Upper lobe of right lung (tissue), 1 donor: Measurements from ENCODE around the gene LPAR1. TPM values are rescaled to one million over a fixed set of nuclear protein-coding genes. Genes with fewer than 3 reads are reported as not detected.
"Not testable (repeated sequence)": the region's sequence is repeated elsewhere in the genome, so short reads cannot be mapped to it uniquely, and the experiment has no call there.

Experiments used
- ATAC-seq: fragments of 200-7000 bp; cut with Tn5 transposase; one replicate; pipeline ENCODE4 v1.9.1; 2020; ENCODE audit warnings: mild to moderate bottlenecking, moderate library complexity
- DNase-seq: peaks from one replicate; pipeline ENCODE4 v3.0.0-alpha.2; 2020
- H3K27ac ChIP-seq: fragments of 200-600 bp; one replicate; pipeline ENCODE4 v1.8.0; 2022
- H3K27me3 ChIP-seq: fragments of 200-600 bp; one replicate; pipeline ENCODE4 v1.8.0; 2022; ENCODE audit warnings: mild to moderate bottlenecking
- H3K36me3 ChIP-seq: fragments of 200-600 bp; one replicate; pipeline ENCODE4 v1.8.0; 2022
- H3K4me1 ChIP-seq: fragments of 200-600 bp; one replicate; pipeline ENCODE4 v1.8.0; 2022
- H3K4me3 ChIP-seq: fragments of 200-600 bp; one replicate; pipeline ENCODE4 v1.8.0; 2022; ENCODE audit warnings: mild to moderate bottlenecking
- H3K9me3 ChIP-seq: fragments of 200-600 bp; one replicate; pipeline ENCODE4 v1.8.0; 2022
- CTCF ChIP-seq: fragments of 200-600 bp; IDR thresholded peaks from one replicate; pipeline ENCODE4 v1.8.0; 2022; ENCODE audit warnings: antibody characterized with exemption
- intact Hi-C: fragments of 100-400 bp; cut with DNase I; formaldehyde crosslinking; loops from one replicate; pipeline ENCODE4 v1.11.0; 2022
- total RNA-seq: library from RNA; stranded (reverse); fragmentation: NEBNext Ultra II Directional; extraction: Animal tissue kit (Norgen Biotek cat#: 25700); gene quantifications from one replicate; pipeline ENCODE4 v1.2.1, GENCODE V29; 2021
- donor health status: DM: no; HTN: yes; CAD: no; lungs with severe emphysema.

LPAR1 gene
- total RNA-seq, 1 donor from 2014 or later = 18.2 TPM

GRCh38 chr9:110835404-110835803 is 202.9 kb downstream of the LPAR1 start:
- Histone ChIP-seq H3K36me3 (no peaks in the 10 kb centered on the region), H3K9me3 (no peaks in the 10 kb centered on the region), H3K4me3 (no peak overlapping the region), H3K4me1 (no peaks in the 10 kb centered on the region), H3K27me3 (no peaks in the 10 kb centered on the region), H3K27ac (no peak overlapping the region)
- no peak for ATAC-seq
- no peak for TF ChIP-seq CTCF
- DNase-seq = no peak
- intact Hi-C loops = no loop called here

DNA sequence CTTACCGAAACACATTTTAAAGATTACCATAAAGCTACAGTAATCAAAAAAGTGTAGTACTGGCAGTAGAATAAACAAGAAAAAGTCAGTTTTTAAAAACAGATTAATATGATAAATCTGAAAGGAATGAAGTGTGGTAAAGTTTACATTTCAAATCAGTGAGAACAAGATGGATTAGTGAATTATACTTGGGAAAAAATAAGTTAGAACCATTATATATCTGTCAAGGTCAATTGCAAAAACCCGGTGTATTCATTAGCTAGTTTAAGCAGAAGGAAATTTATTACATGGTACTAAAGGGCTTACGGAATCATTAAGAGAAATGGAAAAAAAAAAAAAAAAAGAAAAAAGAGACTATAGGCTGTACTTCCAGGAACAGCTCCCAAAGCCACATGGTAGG is 205.3 kb downstream of the LPAR1 start:
- H3K4me3 ChIP-seq = no peak overlapping the region
- no peak for DNase-seq

DNA sequence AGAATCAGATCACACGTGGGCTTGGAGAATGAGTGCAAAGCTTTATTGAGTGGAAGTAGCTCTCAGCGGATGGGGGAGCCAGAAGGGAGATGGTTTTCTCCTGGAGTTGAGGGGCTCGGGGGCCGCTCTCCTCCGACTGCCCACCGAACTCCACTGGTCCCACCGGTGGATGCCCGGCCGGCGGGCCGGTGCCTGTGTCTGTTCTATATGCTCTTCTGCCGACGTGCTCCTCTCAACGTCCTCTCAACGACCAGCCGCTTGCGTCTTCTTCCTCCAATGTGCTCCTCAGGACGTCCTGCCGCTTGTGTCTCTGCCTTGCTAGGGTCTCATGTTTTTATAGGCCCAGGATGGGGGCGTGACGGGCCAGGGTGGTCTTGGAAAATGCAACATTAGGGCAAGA is 207.8 kb downstream of the LPAR1 start:
- H3K36me3 ChIP-seq = no peaks in the 10 kb centered on the region
- DNase-seq (no peak), ATAC-seq (no peak)
- H3K4me1 ChIP-seq = no peaks in the 10 kb centered on the region
- intact Hi-C loops = no loop called here
- H3K9me3 ChIP-seq = no peaks in the 10 kb centered on the region
- H3K27ac ChIP-seq = no peak overlapping the region
- H3K27me3 ChIP-seq = no peaks in the 10 kb centered on the region
- no peak overlapping the region for H3K4me3 ChIP-seq
- TF ChIP-seq CTCF = no peak

More for the DNA sequence above, 205.3 kb downstream of the LPAR1 start:
- TF ChIP-seq CTCF = no peak
- H3K9me3 ChIP-seq = no peaks in the 10 kb centered on the region
- no peaks in the 10 kb centered on the region for H3K27me3 ChIP-seq
- no peak for ATAC-seq
- H3K36me3 ChIP-seq = no peaks in the 10 kb centered on the region
- H3K4me1 ChIP-seq = no peaks in the 10 kb centered on the region
- H3K27ac ChIP-seq = no peak overlapping the region
- intact Hi-C loops = no loop called here

GRCh38 chr9:110828264-110828663 is 210.0 kb downstream of the LPAR1 start:
- no peak for DNase-seq
- Histone ChIP-seq H3K9me3 (no peaks in the 10 kb centered on the region), H3K4me1 (no peaks in the 10 kb centered on the region), H3K27ac (no peak overlapping the region), H3K27me3 (no peaks in the 10 kb centered on the region), H3K36me3 (no peaks in the 10 kb centered on the region), H3K4me3 (no peak overlapping the region)
- intact Hi-C loops = no loop called here
- TF ChIP-seq CTCF = no peak
- ATAC-seq = no peak

DNA sequence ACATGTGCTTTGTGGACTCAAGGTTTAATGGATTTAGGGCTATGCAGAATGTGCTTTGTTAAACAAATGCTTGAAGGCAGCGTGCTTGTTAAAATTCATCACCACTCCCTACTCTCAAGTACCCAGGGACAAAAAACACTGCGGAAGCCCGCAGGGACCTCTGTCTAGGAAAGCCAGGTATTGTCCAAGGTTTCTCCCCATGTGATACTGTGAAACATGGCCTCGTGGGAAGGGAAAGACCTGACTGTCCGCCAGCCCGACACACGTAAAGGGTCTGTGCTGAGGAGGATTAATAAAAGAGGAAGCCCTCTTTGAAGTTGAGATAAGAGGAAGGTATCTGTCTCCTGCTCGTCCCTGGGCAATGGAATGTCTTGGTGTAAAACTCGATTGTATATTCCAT is 211.9 kb downstream of the LPAR1 start:
- not testable (repeated sequence) for H3K9me3 ChIP-seq

DNA sequence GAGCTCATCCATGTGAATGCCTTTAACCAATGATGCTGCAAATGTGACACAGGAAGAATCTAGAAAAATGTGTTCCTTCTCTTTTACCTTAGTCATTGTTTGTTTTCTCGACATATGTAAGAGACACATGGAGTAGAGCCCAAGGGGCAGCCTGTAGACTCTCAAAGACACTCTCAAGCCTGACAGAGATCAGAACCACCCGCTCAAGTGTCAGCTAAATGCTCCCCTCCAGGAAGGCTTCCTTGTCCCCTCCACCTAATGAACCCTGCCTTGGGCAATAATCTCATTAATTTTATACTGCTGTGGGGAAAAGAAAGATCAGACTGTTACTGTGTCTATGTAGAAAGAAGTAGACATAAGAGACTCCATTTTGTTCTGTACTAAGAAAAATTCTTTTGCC is 212.3 kb downstream of the LPAR1 start:
- ATAC-seq (no peak), DNase-seq (no peak)
- H3K27ac ChIP-seq = no peak overlapping the region
- H3K36me3 ChIP-seq = no peaks in the 10 kb centered on the region
- no peak overlapping the region for H3K4me3 ChIP-seq
- intact Hi-C loops = no loop called here
- no peaks in the 10 kb centered on the region for H3K27me3 ChIP-seq
- no peaks in the 10 kb centered on the region for H3K9me3 ChIP-seq
- no peaks in the 10 kb centered on the region for H3K4me1 ChIP-seq
- TF ChIP-seq CTCF = no peak

More for the DNA sequence above, 211.9 kb downstream of the LPAR1 start:
- DNase-seq, intact Hi-C loops, H3K27ac ChIP-seq, ATAC-seq, H3K36me3 ChIP-seq, H3K27me3 ChIP-seq, H3K4me1 ChIP-seq, H3K4me3 ChIP-seq: not testable (repeated sequence)

DNA sequence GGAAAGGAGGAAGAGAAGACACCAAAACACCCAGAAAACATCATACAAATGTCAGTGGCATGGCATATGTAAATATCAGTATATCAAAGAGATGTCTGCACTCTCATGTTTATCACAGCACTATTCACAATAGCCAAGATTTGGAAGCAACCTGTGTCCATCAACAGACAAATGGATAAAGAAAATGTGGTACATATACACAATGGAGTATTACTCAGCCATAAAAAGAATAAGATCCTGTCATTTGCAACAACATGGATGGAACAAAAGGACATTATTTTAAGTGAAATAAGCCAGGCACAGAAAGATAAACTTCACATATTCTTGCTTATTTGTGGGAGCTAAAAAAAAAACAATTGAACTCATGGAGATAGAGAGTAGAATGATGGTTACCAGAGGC is 213.1 kb downstream of the LPAR1 start:
- intact Hi-C loops, DNase-seq: not testable (repeated sequence)

More for the DNA sequence above, 213.1 kb downstream of the LPAR1 start:
- H3K4me1 ChIP-seq, H3K27ac ChIP-seq, H3K9me3 ChIP-seq, H3K36me3 ChIP-seq, H3K4me3 ChIP-seq, H3K27me3 ChIP-seq, ATAC-seq: not testable (repeated sequence)
